HG03039 (cell line): ENCODE measurements around the gene RASSF8.

Source experiments
- ATAC-seq: cut with Tn5 transposase; IDR thresholded peaks from one replicate; pipeline ENCODE4 v1.9.1; 2021; ENCODE audit warnings: mild to moderate bottlenecking, moderate library complexity; ENCODE audit not compliant: unreplicated experiment

RASSF8 gene

DNA sequence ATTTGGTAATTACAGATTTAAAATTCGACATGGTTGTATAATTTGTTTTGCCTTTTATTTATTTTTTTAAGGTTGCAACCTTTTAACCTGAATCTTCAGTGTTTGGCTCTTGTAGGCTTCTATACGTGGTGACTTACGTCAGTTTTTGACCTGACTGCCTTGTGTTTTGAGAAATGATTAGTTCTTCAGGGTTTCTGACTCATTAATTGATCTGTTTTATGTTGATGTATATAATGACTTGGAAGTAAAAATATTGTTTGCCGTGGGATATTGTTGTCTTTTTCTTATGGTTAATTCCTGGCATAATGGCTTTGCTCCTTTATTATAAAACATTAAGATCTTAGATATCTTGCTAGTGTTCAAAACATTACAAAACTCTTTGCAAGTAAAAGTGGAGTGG is 2.5 kb downstream of the RASSF8 start:
- ATAC-seq: no peak

DNA sequence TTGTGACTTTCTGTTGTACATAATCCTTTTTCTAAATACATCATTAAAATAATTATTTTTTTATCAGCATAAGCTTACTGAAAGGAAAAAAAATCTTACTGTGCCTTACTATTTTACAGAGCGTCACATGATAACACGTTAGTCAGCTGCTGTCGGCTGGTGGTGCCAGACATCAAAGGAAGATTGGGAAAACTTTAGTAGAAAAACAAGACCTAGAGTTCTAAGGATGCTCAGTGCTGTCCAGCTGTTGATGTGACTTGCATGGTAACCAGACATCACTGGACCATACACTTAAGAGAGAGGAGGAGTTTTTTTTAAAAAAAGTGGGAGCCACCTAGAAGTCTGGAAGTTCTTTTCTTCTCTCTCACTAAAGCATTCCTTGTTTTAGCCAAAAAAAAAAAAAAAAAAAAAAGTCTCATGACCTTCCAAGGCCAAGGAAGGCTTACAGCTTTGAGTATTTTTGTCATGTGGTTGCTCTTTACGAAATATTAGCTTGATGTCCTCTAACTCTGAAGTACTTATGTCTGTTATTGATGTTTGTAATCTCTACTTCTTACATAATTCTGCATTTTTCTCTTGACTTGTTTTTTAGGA is 4.5 kb downstream of the RASSF8 start:
- ATAC-seq: no peak

DNA sequence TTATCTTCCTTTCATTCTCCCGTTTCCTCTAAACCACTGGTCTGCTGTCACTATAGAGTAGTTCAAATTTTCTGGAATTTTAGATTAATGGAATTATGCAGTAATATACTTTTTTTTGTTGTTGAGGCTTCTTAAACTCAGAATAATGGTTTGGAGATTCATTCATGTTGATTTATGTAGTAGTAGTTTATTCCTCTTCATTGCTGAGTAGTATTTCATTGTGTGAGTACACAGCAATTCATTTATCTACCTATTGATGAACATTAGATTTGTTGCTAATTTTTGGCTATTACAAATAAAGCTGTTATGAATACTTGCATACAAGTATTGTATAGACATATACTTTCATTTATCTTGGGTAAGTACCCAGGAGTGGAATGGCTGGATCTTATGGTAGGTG is 7.2 kb downstream of the RASSF8 start:
- ATAC-seq: no peak

DNA sequence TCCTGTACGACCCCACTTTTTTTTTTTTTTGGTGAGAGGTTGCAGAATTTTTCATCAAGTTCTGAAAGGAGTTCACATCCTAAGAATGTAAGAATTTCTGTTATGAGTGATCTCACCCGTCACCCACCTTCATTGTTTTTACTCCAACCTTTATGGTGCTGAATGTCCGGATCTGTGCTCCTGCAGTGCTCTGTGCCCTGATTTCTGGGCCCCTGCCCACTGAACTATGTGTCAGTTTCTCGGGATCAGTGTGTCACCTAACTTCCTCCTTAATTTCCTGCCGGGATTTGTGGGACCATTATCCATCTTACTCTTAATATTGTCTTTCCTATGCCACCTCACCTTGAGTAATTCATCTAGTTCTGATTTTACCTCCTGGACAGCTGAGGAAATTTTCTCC is 11.6 kb downstream of the RASSF8 start:
- ATAC-seq: no peak

DNA sequence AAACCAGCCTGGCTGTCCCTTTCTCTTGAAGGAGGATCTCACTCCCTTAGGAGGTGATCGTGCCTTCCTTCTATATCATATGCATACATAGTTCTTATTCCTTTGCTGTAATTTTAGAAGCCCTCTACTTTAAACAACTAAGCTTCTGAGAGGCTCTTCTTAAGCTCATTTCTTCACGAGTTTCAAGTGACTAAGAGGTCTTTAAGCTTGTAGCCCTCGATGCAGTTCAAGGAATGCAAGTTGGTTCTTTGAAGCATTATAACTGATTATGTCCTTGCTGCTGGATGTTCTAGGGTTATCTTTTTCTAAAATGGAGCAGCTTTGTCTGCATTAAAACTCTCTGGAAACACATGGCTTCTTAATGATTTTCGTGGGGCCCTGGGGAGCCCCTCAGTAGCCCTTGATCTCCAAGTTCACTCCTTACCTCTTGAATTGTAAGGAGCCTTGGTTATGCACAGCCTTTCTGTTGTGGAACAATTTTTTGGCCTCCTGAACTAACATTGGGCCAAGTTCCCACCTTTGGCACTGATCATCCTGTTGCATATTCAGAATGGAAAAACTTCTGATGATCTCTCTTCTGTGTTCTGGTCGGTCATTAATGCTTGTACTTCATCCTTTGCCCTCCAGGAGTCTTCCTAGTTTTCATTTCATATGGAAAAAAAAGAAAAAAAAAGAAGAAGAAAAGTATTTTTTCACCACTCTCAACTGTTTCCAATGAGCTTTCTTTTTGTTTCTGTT is 12.6 kb downstream of the RASSF8 start:
- ATAC-seq: no peak

DNA sequence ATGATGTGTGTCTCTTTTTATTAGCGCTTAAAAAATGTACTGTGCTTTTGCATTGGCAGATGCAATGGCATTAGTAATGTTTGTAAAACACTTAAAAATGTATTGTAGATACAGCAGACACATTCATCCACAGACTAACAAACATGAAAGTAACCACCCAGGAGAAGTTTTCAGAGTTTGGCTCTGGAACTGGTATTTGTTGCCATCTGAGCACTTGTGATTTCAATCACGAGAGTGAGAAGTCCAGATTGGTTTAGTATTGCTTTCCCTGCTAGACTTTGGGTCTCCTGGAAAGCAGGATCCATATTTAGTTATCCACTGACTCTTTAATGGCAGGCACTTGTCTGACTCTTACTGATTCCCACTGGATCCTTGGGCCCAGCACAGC is 13.2 kb downstream of the RASSF8 start:
- ATAC-seq: no peak

DNA sequence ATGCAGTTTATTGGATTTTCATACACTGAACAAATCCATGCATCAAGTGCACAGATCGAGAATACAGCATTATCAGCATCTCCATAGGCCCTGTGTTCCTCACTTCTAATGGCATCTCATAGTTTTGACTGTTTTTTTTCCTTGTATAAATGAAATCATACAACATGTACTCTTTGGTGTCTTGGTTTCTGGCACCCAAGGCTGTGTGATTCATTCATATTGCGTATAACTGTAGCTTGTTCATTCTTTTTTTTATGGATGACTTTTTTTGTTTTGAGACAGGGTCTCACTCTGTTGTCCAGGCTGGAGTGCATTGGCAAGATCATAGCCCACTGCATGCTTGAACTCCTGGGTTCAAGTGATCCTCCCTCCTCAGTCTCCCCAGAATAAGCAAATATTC is 14.3 kb downstream of the RASSF8 start:
- no peak for ATAC-seq

DNA sequence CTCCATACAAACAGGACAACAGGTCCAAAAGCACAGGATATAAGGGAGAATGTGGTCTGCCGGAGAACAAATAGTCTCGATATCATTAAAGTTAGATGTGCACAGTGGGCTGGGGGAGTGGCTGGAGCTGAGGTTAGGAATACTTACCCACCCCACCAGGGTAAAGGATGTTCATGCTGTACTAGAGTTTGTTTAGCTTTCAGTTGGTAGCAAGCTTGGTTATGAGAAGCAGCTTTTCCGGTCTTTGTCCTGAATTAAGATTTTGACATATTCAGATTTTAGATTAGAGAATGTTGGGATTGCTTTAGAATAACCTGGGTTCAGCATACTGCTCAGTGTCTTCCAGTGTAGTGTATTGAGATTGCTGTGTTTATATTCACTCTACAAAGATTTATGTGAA is 16.7 kb downstream of the RASSF8 start:
- no peak for ATAC-seq

DNA sequence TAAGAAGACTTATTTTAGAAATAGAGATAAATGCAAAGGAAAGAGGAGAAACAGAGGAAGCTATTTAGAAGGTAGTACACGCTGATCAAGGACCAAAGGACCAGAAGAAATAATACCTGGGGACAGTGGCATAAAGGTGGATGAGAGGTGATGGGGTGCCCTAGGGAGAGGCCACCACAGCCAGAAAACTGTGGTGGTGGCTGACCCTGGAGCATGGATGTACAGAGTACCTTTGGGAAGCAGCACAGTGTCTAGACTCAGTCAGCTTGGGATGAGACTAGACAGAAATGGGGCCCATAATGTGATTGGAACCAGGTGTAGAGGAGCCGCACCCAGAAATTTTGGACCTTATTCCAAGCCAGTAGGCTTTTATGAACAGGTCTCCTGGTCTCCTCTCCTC is 17.2 kb downstream of the RASSF8 start:
- no peak for ATAC-seq

DNA sequence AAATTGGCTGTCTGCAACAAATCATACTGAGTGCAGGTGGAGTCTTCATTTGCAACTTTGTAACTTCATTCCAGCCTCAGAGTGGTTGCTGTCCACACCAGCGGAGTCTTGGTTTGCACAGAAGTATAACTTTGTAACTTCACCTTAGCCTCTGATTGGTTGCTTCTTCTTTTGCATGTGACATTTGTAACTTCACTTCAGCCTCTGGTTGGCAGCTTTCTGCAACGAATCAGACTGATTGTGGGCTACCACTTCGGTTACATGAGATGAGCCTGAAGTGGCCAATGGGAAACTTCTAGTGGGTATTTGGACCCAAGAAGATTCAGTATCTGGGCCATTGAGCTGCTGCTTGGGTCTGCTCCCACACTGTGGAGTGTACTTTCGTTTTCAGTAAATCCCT is 17.8 kb downstream of the RASSF8 start:
- no peak for ATAC-seq

DNA sequence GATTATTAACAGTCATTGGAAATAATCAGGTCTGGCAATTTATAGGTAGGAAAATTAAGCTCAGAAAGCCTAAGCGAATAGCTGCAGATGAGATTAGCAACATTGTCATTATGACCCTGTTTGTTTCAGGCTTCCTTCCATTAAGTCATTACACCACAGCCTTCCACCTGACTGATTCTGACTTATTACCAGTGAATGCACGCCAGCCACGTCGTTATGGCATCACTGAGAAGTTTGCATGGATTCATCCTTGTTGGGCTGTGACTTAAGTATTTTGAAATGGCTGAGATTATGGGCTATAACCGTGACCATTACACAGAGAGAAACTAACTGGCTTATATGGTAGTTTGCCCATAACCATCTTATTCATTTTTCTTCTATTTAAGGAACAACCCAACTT is 18.6 kb downstream of the RASSF8 start:
- ATAC-seq: no peak

DNA sequence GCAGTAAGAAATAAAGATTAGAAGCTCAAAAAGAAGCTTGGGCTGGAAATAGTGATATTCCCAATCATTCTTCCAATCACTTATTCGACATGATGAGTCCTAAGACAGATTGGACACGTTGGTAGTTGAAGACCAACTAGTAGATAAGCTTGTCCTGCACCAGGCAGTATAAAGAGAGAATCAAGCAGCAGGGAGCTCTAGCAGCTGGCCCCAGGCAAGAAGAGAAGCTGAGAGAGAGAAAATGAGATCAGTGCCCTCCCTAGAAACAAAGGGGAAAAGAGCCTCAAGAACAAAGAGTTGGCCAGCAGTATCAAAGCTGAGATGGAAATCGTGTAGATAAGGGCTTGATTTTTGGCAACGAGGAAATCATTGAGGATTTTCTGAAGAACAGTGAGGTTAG is 20.6 kb downstream of the RASSF8 start:
- ATAC-seq: no peak

DNA sequence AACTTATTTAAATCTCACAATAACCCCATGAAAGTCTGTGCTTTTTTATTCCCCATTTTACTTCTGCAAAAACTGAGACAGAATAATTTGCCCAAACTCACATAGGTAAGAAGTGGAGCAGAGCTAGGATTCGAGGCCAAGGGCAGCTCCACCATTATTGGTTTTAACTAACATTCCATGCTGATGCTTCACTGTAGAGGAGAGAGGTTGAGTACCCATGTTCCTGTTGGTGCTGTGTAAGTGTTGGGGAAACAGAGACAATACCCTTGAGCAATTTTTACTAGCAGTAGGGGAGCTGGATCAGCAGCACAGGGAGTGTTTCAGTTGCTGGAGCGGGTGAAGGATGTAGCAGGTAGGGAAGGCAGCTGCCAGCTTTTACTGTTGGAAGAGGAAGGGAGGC is 21.1 kb downstream of the RASSF8 start:
- ATAC-seq: no peak

DNA sequence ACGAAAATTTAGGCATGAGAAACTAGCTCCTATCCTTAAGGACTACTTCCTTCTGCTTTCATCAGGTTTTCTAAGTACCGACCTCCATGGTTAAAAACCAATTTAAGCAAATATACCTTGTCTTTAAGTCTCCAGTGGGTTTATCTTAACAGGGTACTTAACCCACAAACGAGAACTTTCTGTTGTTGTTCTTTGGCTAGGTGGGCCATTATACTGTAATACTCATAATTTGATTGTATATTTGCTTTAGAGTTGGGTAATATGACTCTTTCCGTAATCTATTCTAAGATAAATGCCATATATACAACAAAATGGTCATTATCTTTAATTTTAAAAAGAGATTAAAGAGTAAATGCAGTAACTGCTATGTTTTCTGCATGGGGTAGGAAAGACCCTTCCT is 21.6 kb downstream of the RASSF8 start:
- ATAC-seq: no peak

DNA sequence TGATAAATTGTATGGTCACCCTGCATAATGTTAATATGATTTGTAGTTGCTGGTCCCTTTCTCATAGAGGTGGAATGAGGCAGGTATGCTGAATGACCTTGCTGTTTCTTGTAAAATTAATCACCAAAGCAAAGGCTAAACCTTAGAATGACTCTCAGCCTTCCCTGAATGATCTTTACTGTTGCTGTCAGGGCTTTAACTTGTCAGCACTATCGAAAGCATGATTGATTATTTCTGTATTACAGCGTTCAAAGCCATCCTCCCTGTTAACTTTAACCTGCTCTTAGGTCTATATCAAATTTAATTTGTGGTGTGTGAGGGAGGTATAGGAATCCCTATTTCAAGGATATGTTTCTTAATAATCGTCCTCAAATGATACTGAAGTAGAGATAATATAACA is 23.1 kb downstream of the RASSF8 start:
- no peak for ATAC-seq

DNA sequence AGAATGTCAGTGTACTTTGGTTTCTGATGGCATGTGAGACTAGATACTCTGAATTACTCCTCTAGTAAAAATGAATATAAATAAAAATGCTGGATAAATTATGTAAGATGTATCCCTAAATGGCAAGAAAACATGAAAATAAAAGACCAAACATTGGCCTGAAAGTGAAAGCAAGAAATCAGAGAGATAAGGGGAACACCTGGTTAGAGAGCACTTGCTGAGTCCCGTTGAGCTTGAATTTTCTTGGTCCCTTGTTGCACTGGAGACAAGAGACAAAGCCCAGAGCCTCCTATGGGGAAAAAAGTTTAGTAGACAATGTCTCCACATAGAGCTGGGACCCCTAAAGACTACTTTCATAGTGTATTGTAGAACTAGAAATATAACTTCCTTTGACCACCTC is 23.9 kb downstream of the RASSF8 start:
- ATAC-seq: no peak

DNA sequence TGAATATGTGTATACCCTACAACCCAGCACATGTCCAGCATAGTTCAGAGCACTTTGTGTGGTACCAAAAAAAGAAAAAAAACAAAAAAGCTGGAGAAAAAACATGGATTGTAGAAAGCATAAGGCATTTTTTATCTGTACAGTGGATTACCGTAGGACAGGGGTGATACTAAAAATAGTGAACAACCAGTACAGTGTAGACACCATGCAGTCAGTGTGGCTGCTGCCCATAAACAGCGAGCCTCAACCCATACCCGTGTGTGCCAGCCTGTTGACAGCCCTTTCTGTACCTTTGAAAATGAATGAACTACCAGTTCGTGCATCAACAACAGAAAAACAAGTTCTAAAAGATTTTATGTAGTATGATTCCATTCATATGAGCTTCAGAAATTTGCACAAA is 25.1 kb downstream of the RASSF8 start:
- ATAC-seq: no peak

DNA sequence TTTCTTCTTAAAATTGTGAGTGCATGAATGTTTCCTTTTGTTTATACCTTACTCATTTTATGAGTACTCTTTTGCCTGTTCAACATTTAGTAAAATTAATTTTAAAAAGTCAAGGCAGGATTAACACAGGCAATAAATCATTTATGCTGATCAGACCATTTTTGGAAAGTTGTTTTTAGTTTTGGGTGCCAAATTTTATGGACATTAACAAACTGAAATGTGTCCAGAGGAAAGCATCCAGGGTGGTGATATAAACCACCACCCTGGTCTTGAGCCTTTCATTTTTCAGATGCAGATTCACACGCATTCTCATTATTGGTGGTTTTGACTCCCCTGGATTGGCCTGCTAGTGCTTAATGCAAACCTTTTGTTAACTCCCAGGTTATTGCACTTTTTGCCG is 26.3 kb downstream of the RASSF8 start:
- ATAC-seq: no peak

DNA sequence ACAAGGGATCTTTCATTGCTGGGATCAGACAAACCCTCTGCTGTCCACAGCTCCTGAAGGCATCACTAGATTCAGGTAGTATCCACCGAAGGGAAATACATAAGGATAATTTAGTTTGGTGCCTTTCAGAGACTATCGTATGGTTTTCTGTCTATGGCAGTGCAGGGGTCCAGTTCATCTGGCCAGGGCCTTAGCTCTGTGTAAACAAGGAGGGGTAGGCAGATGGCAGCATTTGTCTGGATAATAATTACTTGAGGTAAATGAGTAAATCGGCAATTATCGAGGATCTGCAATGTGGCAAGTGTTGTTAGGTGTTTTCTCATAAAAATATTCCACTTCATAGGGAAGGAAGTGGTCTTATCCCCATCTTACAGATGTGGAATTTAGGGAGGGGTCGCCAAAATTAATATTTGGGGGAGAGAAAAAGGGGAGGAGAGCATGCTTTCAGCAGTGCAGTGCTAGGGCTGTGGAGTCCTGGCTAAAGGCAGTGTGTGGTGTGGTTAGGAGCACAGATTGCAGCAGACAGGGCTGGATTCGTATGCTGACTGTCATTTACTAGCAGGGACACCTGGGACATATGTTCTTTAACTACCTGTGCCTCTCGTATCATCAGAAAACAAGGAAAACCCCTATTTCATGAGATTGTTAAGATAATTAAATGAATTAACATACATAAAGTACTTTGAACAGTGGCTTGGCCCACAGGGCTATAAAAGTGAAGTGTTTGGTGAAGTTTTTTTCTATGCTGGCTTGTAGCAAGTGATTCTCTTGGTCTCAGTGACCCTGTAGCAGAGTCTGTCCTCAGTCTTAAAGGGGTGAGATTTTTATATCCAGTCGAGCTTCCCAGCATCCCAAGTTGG is 27.1 kb downstream of the RASSF8 start:
- no peak for ATAC-seq

DNA sequence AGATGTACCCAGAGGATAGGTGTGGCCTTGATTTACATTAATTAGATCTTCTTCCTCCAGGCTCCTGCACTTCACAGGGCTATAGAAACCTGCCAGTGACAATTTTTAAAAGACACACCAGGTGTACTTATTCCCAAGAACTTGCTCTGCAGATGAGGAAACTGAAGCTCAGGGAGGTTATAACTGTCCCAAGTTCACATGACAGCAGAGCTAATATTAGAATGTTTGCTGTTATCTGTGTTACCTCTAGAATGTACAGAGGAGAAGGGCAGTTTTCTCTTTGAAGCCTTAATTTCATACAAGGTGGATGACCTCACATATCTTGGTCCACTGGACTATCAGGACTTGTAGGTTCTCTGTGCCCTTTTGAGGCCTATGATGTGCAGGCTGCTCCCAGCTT is 27.7 kb downstream of the RASSF8 start:
- no peak for ATAC-seq

DNA sequence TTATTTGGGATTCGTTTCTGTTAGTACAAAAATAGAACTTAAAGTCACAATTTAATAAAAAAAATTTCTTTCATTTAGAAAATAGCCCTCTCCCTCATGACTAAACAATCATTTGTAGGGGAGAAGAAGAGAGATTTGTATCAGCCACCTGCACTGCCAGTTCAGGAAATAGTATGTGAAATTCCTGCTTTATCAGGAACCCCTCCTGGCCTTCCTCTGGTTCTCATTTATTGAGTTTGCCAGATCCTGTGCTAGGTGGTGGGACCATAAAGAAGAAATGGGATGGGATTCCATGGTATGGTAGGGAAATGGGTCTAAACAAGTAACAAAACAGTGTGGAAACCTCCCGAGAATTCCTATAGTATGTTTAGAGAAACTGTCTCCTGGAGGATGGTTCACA is 30.0 kb downstream of the RASSF8 start:
- no peak for ATAC-seq

DNA sequence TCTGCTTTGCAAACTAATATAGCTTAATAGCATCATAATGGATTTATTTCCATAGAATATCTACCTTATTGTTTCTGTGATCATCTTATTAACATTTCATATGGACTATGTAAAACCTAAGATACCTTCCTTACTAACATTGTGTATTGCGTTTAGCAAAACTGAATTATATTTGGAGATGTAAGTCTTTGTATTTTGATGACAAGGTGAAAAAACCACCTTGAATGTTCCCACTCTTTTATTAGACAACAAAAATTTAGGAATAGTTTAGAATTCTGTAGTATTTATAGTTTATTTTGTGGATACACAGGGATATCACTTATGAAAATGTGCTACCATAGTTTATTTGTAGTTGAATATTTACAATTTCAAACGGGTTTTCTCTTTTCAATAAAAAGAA is 32.0 kb downstream of the RASSF8 start:
- ATAC-seq: no peak
